NCI-H82 treated with DMSO at 0.1 percent for 48 hours (cell line): ENCODE results near the gene ZBTB18.

Experiments
- DNase-seq: peaks from one replicate; lab custom pipeline; 2025; ENCODE audit not compliant: unreplicated experiment; lab: John Stamatoyannopoulos, UW

ZBTB18 gene

DNA sequence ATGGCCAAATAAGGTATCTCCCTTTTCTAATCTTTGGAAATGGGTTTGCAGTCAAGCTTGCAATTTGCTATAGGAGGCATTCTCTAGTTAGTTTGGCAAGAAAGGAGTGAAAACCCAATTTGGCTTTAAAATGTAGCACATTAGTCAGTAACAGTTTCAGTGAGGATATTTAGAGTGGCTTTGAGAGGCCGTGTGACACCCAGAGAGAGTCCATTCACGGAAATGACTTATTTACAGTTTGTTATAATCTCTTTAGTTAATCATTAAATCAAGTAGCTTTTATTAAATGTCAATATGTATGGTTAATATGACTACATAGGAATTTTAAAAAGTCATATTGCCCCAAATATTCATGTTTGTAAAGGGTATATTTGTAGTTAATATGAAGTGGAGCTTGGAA is 9.6 kb downstream of the ZBTB18 start:
- no peak for DNase-seq

DNA sequence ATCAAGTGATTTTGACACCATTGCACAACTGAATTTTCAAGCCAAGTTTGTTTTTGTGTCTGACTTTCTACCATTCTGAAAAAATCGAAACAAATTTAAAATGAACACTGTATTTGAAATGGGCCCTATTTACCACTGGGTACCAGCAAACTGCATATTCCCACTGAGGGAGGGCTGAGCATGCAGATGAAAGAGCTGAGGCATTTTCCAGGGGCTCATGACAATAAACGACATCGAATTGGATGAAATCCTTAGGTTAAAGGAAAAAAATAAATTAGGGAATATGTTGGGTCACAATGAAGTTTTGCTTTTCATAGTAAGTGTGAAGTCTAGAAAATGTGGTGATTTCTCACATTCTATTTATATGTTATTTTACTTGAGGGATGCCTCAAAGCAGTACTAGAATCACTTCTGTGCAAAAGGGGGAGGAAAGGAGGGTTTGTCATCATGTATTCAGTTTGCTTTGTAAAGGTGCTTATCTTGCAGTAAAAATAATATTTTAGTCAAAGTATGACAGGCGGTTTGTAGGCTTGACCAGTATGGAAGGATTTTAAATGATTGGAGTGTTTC is 11.2 kb downstream of the ZBTB18 start:
- no peak for DNase-seq

DNA sequence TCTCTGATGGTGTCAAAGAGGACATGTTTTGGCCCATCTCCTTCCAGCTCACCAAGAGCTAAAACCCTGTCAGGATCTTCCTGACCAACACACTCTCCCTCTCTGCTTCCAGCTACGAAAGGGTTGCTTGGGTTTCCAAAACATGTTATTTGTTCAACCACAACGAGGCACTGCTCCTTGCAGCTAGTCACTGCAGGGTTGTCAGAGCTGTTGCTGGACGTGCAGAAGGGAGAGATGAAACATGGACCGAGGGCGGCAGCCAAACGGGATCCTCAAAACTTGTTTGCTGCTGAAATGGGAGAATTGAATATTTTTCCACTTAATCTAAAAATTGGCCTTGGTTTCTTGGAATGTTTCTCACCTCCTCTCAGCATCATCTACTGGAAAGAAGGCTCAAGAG is 12.4 kb downstream of the ZBTB18 start:
- DNase-seq: no peak

DNA sequence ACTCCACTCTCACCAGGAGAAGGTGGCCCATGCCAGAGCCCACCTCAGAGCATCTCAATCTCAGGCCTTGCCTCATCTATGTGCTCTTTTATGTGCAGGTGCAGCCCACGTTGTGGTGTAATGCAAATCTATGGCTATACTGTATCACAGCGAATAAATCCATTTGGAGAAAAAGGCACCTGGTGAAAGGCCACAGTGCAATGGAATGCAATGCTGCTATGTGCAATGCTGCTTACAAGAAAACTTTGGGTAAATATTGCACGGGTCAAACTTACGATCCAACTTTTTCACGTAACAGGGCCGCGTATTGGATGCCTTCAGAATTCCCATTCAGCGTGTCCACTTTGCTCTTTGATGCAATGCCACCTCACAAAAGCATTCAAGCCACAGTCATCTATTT is 13.5 kb downstream of the ZBTB18 start:
- DNase-seq: no peak

DNA sequence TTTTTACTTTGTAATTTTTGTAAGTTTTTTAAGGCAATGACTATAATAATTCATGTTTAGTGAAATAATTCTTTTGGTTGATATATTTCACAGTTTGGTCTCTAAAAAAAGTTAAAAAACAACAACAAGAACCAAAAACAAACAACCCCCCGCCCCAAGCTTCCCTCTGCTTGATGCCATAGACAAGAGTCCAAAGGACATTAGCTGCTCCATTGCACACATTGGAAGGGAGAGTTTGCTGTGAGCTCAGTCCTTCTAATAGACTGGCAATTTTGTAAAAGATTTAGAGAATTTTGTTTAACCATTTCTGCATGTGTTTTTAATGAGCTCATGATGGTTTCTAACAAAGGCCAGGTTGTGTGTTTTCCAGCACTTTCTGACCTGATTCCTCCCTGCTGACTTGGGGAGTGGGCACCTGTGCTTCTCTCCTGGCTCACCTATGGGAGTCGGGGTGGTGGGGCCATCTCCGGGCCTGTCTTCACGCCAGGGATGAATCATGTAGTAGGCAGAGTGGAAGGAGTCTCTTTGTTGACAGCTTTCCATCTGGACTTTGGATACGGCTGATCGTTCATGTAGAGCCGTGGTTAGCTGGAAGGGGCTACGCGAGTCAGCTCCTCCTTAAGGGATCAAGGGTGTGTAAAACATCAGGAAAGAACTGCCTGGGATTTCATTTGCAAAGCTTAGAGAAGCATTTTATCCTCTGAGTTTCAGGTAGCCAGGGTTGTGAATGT is 14.1 kb downstream of the ZBTB18 start:
- no peak for DNase-seq

DNA sequence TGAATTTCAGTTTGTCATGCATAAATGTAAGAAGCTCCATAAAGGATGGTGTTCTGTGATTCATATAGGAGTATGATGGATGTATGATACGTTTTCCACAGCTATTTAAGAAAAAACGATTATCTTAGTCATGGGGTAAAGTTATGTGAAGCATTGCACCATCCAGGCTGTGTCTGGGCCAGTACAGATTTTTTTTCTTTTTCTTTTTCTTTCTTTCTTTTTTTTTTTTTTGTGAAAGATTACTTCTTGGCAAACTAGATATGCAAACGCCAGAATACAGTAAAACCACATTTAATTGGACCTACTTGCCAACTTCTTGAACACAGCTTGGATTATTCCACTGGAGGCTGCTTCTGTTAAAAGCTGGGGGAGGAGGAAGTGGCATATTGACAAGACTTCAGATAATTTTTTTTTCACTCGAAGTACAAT is 14.9 kb downstream of the ZBTB18 start:
- no peak for DNase-seq

DNA sequence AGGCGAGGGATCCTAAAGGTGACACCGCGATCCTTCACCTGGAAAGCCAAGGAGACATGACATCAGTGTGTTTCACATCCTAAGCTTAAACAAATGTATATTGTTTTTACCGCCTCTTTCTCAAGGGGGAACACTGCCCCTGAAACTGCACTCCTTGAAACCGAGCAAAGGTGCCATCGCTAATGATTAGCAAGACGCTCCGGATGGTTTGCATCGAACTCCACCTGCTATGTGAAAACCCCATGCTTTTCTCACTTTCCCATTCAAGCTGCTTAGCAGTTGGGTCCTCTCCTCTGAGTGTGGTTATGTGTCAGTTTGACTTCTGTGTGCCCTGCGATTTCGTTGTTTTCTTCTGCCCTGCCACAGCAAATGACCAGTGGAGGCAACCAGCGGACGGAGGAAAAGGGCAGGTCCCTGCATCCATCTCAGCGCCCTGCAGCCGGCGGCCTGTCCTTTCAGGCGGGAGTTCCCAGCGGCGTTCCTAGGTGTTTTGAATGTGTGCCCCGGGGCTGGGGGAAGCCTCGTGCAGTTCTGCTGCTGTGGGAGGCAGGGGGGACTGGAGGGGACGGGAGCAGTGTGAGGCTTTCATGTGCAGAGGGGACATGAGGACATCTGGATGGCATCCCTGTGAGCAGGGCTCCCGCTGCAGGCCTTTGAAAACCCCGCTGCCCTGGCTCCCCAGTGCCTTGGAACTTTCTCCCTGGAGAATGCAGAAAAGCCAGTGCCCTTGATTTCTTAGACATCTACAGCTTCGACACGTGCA is 16.1 kb downstream of the ZBTB18 start:
- no peak for DNase-seq

DNA sequence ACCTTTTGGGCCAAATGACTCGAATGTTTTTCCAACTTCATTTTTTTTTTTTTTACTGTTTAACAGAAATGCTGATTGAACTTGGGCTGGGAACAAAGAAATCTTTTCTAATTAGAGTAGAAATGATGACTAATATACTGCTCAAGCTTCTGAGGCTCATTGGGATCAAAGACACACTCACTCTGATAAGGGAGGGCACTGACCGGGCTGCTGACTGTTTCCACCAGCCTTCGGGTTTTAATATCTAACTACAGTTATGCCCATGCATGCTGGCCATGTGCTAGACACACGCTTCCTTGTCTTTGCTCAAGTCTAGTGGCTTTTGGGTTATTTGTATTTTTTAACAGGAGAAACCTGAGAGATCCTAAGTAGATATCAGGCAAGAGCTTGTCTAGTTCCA is 16.8 kb downstream of the ZBTB18 start:
- DNase-seq: no peak

DNA sequence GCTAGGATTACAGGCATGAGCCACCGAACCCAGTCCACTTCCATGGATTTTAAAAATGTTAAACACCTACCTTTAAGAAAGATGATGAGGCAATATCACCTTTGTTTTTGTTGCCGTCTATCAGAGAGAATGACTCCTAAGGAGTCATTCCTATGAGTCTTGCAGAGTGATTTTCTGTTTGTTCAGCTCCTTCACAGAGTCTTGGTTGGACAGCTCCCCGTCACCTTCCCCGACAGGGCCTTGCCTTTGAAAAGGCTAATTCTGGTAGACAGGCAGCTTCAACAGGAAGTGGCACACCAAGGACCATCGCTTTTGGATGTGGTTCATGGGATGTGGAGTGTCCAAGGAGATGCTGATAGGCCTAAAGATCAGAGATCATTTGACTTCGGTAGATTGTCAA is 17.5 kb downstream of the ZBTB18 start:
- no peak for DNase-seq

DNA sequence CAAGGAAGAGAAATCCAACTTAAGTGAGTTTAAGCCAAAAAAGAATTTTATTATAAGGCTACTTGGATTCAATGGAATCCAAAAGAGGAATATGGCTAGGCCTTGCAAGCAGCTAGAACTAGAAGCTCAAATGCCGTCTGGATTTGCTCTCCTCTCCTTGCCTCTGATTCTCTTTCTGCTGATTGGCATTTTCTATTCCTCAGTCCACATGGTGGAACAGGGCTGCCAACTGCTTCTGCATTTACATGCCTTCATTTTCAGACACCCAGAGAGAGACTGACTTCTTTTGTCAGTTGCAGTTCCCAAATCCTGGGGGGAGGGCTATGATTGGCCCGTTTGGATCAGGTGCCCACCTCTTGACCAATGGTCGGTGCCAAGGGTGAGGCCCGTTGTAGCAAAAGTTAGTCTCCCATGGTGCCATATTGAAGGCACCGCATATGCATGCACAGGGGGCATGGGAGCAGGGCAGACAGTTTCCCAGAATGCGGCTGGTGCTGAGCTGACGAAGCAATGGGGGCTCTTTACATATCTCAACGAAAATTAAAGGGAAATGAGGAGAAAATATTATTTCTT is 18.3 kb downstream of the ZBTB18 start:
- DNase-seq: no peak

DNA sequence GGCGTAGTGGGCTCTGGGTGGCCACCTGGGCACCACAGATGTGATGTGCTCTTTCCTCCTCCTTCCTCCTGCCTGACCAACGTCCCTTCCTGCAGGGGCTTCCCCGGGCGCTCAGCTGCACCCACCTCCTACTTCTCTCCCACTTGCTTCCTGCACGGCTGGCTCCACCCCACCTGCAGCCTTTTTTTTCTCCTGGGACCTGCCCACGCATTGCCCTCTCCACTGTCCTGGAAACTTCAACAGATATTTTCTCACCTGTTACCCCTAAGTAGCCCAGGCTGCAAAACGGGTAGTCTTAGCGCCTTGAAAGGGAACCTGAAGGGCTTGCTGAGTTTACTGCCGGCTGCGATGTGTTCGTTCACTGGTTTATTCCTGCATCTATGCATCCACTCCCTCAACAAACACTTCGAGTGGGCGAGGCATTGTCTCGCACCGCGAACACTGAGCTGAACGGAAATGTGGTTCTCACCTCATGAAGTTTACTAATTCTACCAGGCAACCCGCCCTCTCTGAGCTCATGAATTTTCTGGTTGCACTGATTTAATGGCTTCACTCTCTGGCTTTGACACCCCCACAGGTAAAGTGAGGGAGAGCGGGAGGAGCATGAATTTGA is 23.6 kb downstream of the ZBTB18 start:
- no peak for DNase-seq

DNA sequence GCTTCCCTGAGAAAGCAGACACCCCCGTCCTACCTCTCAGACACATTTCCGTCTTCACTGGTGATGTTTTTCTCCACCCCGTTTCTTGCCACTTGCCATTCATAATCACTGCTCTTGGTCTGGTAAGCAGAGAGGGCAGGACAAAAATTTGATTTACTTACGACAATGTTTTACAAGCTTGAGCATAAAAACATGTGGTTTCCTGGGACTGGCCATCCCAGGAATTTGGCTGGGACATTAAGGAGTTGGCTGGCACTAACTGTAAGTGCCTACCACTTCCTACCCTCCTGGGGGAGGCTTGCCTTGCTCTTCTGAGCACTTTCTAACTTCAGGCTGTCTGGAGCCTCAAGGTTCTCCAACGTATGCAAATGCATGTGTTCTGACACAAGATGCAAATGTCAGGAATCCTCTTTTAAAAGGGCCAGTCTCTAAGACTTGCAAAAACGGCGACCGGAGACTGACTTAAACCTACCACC is 24.2 kb downstream of the ZBTB18 start:
- no peak for DNase-seq

DNA sequence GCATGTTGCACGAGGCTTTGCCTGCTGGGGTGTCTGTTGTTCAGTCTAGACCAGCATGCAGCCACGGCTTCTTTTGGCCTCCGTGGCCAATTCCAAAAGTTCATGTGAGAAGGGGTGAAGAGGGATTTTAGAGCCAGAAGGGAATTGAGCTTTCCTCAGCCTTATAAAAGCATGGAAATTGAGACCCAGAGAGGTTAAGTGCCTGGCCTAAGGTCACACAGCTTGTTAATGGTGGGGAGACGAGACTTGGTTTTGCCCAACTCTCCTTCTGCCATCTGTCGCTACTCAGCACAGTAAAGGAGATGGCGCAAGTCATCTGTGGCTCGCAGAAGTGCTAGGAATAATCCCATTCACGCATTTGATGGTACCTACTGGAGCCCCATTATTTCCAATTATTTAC is 25.7 kb downstream of the ZBTB18 start:
- no peak for DNase-seq

DNA sequence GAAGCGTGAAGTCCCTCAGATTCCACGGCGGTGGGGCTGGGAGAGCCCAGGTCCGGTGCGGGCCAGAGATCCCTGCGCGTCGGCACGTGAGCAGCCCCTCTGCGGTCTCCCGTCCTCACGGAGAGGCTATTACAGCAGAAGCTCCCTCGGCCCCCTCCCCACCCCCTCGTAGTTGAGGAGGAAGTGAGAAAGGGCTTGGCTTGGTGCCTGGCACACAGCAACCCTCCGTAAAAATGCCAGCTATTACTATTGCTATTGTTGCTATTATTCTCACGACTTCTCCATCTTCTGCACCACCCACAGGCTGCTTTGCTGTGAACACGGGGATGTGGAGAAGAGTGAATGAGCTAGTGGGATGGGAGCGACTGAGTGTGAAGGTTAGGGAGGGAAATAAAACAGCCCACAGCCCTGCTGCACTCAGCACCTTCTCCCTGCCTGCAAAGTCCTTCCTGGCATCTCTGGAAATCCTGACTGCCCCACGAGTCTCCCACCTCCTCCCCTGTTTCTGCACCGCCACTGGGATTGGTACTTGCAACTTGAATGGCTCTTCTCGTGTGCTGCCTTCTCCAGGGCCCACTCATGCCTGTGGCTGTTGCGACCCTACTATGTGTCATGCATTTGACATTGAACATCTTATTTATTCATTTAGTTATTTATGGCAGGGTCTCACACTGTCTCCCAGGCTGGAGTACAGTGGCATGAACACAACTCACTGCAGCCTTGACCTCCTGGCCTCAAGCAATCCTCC is 26.6 kb downstream of the ZBTB18 start:
- DNase-seq: no peak

DNA sequence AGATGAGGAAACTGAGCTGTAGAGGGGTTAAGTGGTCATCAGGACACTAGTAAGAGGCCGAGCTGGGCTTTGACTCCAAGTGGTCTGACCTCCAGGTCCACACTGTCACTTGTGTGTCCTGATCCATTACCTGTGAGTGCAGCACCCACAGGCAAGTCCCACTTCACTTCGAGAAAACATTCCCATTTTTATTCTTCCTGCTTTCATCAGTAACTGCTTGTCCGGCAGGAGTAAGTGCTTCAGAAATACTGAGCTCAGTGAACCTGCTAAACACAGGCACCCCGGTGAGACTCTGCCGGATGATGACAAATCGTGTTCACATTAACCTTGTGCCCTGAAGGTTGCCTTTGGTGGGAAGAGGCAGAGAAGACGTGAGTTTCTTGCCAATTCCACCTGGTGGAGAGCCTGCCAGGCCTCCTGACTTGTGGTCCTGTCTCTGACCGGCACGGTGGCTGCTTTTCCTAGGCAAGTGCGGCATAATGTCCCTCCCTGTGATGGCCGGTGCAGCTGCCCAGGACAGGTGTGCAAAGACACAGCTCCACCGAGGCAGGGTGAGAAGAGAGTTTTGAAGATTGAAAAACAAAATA is 29.4 kb downstream of the ZBTB18 start:
- no peak for DNase-seq

DNA sequence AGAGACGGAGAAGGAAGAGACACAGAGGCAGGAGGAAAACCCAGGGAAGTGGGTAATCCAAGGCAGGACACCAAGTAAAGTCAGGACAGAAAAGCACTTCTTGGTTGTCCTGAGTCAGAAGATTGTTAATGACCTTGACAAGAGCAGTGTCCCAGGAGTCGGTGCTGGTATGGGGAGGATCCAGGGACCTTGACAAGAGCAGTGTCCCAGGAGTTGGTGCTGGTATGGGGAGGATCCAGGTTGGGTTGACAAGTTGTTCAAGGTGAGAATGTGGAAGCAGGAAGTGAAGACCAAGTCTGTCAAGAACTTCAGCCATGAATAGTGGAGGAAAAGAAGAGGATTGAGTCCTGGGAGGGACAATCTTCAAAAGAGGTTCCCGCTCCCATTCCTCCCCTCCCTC is 31.9 kb downstream of the ZBTB18 start:
- DNase-seq: no peak

DNA sequence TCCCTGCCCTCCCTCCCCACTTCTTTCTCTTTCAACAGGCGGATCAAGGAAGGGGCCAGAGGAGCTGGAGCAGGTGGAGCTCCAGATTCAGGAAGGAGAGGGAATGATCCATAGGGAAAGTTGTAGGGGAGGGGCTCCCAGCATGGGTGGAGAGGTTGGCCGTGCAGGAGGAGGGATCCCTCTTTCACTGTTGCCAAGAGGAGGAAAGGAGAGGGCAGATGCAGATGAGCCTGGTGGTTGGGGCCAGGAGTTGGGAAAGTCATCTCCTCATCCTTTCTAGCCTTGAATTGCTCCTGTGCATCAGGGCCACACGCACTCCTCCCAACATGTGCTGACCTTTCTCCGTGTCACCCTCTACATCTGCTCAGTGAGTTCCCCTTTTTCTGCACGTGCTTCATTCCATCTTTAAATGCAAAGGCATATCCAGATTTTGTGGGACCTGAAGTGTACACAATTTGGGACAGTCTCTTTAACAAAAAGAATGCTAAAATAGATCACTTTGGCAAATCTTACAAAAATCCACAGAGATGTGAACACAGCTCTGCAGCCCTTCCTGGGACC is 32.4 kb downstream of the ZBTB18 start:
- no peak for DNase-seq

DNA sequence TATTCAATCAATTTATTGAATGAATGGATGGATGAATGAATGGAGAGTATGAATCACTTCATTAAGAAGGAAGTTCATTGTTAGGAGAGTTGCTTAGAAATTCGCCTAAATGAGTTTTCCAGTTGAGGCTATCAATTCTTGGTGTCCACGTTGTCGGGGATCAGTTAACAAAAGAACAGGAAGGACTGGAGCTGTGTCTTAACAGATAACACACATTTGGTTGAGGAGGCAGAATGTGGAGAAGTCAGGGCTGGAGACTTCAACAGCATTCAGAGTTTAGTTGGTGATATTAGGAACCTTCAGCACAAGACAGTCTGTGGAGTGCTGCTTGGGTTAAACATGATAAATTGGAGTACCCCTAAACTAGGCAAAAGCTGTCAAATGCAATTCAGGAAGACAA is 33.7 kb downstream of the ZBTB18 start:
- no peak for DNase-seq

DNA sequence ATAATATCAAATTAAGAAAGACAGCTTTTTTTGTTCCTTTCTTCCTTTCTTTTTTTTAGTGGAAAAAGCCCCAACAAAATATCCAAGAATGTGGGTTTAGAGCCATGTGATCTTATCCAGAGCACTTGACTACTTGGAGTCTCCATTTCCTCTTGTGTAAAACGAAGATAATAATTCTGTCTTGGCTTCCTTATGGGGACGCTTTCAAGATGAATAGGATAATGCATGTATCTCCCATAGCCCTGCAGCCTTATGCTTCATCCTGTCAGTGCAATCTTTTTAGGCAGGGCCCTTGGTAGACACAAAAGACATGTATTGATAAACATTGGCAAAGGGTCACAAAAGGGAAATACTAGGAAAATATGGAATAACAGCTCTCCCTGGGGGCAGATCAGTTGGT is 34.8 kb downstream of the ZBTB18 start:
- DNase-seq: no peak

DNA sequence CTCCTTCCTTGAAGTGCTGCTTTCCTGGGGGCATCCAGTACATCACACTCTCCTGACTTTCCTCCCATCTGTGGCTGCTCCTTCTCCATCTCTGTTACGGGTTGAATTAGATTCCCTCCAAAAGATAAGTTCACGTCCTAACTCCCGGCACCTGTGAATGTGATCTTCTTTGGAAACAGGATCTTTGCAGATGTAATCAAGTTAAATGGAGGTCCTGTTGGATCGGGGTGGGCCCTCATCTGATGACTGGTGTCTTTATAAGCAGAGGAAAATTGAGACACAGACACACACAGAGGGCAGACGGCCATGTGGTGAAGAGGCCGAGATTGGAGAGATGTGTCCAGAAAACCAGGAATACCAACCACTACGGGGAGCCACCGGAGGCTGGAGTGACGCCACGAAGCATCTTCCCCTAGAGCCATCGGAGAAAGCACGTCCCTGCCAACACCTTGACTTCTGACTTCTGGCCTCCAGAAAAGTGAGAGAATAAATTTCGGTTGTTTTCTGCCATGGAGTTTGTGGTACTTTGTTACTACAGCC is 36.0 kb downstream of the ZBTB18 start:
- no peak for DNase-seq
